Lung (tissue), 12 donors: ENCODE data around the gene CPT1B. TPM values are rescaled to one million over a fixed set of nuclear protein-coding genes. Genes with fewer than 3 reads are reported as not detected.

Source experiments
- ATAC-seq: fragments of 200-7000 bp; cut with Tn5 transposase; one replicate; pipeline ENCODE4 v1.9.1; 2020; ENCODE audit warnings: moderate number of reproducible peaks; ENCODE audit not compliant: insufficient read depth, low FRiP score
- DNase-seq, 3 donors: peaks; one replicate each; pipeline ENCODE4 v3.0.0-alpha.2; 2013 to 2017
- H3K27ac ChIP-seq, 2 donors: one replicate each; pipeline ENCODE4 v1.5.1; 2013; ENCODE audit warnings: mild to moderate bottlenecking in 2 of 2, moderate library complexity in 2 of 2, control low read depth in 1 of 2, inconsistent platforms in 1 of 2, low read depth in 1 of 2, low read length in 1 of 2
- H3K27me3 ChIP-seq, 3 donors: one replicate each; pipeline ENCODE4 v1.5.1; 2013; ENCODE audit warnings: low read length in 2 of 3; ENCODE audit not compliant: control insufficient read depth in 3 of 3, insufficient read depth in 3 of 3
- H3K36me3 ChIP-seq, 4 donors: one replicate each; pipeline ENCODE4 v1.5.1; 2013; ENCODE audit warnings: low read length in 4 of 4, mild to moderate bottlenecking in 1 of 4, moderate library complexity in 1 of 4; ENCODE audit not compliant: control insufficient read depth in 4 of 4, insufficient read depth in 4 of 4
- H3K4me1 ChIP-seq, 5 donors: one replicate each; pipeline ENCODE4 v1.5.1; 2013; ENCODE audit warnings: low read length in 5 of 5, mild to moderate bottlenecking in 2 of 5, moderate library complexity in 1 of 5; ENCODE audit not compliant: control insufficient read depth in 5 of 5, insufficient read depth in 5 of 5
- H3K4me3 ChIP-seq: one replicate; pipeline ENCODE4 v1.5.1; 2013; ENCODE audit warnings: mild to moderate bottlenecking, control low read depth, moderate library complexity
- H3K9ac ChIP-seq, 2 donors: one replicate each; pipeline ENCODE4 v1.5.1; 2013; ENCODE audit warnings: low read length in 2 of 2, control low read depth in 1 of 2; ENCODE audit not compliant: insufficient read depth in 1 of 2
- H3K9me3 ChIP-seq, 4 donors: one replicate each; pipeline ENCODE4 v1.5.1; 2013; ENCODE audit warnings: low read length in 3 of 4, mild to moderate bottlenecking in 1 of 4, moderate library complexity in 1 of 4; ENCODE audit not compliant: control insufficient read depth in 4 of 4, insufficient read depth in 3 of 4
- WGBS, 2 donors: extraction: QIAGEN DNeasy Blood & Tissue Kit; methylation state at CpG; one replicate each; pipeline ENCODE4 v1.1.7; 2013; 5-methylcytosine and 5-hydroxymethylcytosine counted together
- polyA plus RNA-seq, 2 donors: library from polyadenylated mRNA; stranded (reverse); fragments of 200-250 nt; gene quantifications; one replicate each; pipeline ENCODE4 v1.2.1, GENCODE V29; 2013
- total RNA-seq, 2 donors: library from RNA; depleted of rRNA in 1 of 2; stranded (reverse); fragments of >200 nt in 1 of 2; gene quantifications; one replicate each; pipeline ENCODE4 v1.2.1, GENCODE V29; 2014 to 2021
- TF ChIP-seq, protein P1 (sequence below): IDR thresholded peaks from 2 replicates; pipeline ENCODE4 v1.5.1; 2012; ENCODE audit warnings: mild to moderate bottlenecking; ENCODE audit errors: control extremely low read depth, extremely low read depth
- donor health status: control.
- donor health status: control.
- donor health status: Bipolar disorder and iron deficiency.
- donor health status: healthy.
- donor health status: DM: yes; HTN: yes; CAD: no.

The CPT1B gene
- total and polyA plus RNA-seq, 4 donors = 5.7 to 21.2 (median 13.2) TPM

DNA sequence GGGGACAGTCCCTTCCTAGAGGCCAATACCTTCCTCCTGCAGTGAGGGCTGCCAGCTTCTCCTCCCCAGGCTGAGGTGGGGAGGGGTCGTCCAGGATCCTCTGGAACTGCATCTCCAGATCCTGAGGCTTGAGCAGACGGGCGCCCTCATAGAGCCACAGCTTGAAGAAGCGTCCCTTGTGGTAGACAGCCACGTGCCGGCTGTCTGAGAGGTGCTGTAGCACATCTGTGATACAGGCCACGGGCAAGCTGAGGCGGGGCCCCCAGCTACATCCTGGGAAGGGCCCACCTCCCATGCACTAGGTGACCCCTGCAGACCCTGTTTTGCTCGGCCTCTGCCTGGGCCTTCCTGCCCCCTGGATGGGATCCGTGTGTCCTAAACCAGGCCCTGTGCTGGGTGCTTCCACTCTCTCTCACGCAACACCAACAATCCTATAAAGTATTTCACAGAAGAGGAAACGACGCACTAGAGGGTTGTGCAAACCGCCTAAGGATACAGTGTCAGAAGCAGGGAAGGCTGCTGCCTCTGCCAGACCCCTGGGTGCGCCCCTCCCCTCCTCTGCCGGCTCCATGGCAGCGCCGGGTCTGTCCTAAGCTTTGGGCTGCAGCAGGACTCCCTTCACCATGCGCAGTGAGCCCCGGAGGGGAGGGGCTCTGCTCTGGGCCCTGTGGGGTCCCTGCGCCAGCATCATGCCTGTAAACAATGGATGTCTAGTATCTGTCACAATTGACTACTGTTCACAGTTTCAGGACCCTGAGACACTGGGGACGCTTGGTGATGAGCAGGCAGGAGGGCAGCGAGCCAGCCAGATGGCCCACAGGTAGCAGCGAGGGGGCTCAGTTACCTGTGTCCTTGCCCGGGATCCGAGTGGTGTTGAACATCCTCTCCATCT lies 4.5 kb downstream of the CPT1B start:
- H3K27ac ChIP-seq = no peak overlapping the region
- peaks cover 0 to 7% (median 0%) of the 10 kb centered on the region in 5 donors for H3K4me1 ChIP-seq
- H3K4me3 ChIP-seq = no peak overlapping the region
- no peaks in the 10 kb centered on the region for H3K9me3 ChIP-seq
- no peak overlapping the region for H3K9ac ChIP-seq
- 89 to 91% methylated on average over 26 of the region's 26 CpGs for WGBS, 2 donors
- H3K27me3 ChIP-seq = peaks cover 0 to 10% (median 2%) of the 10 kb centered on the region in 3 donors
- TF ChIP-seq, protein P1, sequence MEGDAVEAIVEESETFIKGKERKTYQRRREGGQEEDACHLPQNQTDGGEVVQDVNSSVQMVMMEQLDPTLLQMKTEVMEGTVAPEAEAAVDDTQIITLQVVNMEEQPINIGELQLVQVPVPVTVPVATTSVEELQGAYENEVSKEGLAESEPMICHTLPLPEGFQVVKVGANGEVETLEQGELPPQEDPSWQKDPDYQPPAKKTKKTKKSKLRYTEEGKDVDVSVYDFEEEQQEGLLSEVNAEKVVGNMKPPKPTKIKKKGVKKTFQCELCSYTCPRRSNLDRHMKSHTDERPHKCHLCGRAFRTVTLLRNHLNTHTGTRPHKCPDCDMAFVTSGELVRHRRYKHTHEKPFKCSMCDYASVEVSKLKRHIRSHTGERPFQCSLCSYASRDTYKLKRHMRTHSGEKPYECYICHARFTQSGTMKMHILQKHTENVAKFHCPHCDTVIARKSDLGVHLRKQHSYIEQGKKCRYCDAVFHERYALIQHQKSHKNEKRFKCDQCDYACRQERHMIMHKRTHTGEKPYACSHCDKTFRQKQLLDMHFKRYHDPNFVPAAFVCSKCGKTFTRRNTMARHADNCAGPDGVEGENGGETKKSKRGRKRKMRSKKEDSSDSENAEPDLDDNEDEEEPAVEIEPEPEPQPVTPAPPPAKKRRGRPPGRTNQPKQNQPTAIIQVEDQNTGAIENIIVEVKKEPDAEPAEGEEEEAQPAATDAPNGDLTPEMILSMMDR = no peak
- DNase-seq = no peak
- ATAC-seq = no peak
- peaks cover 0 to 8% (median 0%) of the 10 kb centered on the region in 4 donors for H3K36me3 ChIP-seq

DNA sequence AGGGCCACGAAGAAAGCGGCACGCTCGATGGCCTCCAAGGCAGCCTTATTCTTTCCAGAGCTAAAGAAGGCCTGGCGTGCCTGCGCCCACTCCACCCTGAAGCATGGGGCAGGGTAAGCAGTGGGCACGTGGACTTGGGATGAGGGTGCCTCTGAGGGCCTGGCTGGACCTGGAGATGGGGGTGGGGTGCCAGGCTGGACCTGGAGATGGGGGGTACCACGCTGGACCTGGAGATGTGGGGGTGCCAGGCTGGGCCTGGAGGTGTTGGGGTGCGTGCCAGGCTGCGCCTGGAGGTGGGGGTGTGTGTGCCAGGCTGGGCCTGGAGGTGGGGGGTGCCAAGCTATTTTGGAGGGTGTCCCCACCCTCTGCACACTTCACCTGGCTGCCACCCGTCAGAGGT lies 5.3 kb downstream of the CPT1B start:
- ATAC-seq (no peak), DNase-seq (no peak)
- H3K9me3 ChIP-seq = no peaks in the 10 kb centered on the region
- TF ChIP-seq, protein P1 = no peak
- H3K36me3 ChIP-seq = peaks cover 0 to 8% (median 0%) of the 10 kb centered on the region in 4 donors
- no peak overlapping the region for H3K4me3 ChIP-seq
- no peak overlapping the region for H3K9ac ChIP-seq
- 93 to 95% methylated on average over 11 of the region's 11 CpGs for WGBS, 2 donors
- peaks cover 0 to 8% (median 2%) of the 10 kb centered on the region in 3 donors for H3K27me3 ChIP-seq
- no peaks in the 10 kb centered on the region for H3K4me1 ChIP-seq
- H3K27ac ChIP-seq = no peak overlapping the region

DNA sequence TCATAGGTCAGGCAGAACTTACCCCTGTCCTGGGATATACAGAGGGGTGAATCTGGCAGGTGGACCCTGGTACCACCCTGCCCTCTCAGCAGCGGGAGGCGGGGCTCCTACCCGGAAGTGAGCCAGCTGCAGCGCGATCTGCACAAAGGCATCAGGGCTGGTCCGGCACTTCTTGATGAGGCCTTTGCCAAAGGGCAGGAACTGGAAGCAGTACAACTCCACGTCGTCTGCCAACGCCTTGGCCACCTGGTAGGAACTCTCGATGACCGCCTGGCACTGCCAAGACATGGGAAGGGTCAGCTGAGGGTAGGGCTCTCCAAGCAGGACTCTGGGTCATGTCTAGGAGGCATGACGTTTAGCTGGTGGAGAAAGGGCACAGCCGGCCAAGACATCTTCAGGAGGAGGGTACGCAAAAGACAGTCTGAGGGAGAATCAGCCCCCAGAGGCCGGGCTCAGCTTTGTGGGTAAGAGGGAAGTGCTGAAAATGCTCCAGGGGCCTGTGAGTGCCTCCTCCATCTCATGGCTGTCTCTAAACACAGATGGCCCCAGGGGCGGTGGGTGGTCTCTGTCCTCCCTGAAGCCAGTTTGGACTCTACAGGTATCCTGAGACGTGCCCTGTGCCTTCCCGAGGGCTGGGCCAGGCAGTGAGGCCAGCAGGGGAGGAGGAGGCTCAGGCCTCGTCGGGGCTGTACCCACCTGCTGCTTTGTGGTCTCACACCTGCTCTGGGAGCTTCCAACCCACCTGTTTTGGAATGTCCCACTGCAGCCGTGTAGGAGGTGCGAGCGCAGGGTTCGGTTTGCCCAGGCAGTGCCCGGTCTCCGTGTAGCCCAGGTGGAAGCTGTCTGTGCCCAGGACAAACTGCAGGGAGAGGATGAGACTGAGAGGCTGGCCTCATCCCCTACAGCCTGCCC lies 6.7 kb downstream of the CPT1B start:
- DNase-seq (no peak), ATAC-seq (no peak)
- Histone ChIP-seq H3K27me3 (peaks cover 0 to 1% (median 0%) of the 10 kb centered on the region in 3 donors), H3K36me3 (peaks cover 0 to 8% (median 0%) of the 10 kb centered on the region in 4 donors), H3K4me3 (no peak overlapping the region), H3K9ac (no peak overlapping the region), H3K4me1 (no peaks in the 10 kb centered on the region), H3K9me3 (no peaks in the 10 kb centered on the region), H3K27ac (no peak overlapping the region)
- TF ChIP-seq, protein P1 = no peak
- WGBS, 2 donors = 90 to 94% methylated on average over 26 of the region's 26 CpGs
